NCI-H524 (cell line): ENCODE data around the gene ZBTB49.

Experiments
- DNase-seq, 2 experiments: peaks; one replicate each; lab custom pipeline; 2025; lab: John Stamatoyannopoulos, UW

Gene ZBTB49

DNA sequence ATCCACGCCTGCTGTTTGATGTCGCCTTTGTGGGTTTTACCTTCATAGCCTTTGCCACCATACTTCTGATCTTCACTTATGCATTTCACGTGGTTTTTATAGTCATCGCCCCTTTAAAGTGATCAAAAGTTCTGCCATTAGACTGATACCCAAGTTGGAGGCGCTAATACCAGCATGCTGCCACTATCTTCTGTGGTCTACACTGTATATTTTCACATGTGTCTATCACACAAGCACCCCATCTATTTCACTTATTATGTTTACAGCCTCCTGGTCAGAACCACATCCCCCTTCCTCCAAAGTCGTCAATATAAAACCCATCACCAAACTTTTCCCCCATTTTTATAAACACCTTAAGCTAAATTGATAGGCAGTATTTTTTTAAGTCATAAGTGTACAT lies 8.3 kb upstream of the ZBTB49 start:
- DNase-seq = no peak

DNA sequence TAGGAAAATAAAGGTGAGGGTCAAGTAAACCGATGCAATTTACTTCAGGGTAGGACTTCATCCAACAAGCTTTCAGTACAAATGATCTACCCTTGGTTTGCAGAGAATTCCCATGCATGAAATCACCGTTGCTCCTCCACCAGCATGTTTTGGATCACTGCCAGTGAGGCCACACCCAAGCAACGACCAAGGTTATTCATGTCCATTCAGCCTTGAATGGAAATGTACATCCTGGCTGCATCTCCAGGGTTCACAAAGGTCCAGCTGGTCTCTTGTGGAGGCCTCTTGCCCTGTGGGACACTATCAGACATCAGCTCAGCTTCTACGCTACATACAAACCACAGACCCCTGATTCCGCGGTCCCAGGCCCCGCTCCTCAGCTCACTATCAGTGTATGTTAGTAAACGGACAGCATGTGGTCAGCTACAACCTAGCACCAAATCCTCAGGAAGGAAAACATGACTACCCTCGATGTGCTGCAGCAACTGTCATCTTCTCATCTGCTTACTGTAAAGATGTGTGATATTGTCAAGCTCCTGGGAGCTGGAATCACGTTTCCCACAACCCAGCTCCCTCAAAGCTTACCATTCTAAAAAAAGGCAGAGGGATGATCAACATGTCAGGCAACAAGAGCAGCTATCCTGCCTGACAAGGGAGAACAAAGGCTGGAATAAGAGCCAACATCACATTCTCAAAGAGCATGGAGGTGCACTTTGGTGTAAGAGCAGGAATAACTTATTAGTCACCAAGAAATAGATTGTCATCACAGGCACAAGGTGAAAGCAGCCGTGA lies 5.0 kb upstream of the ZBTB49 start:
- DNase-seq = no peak

DNA sequence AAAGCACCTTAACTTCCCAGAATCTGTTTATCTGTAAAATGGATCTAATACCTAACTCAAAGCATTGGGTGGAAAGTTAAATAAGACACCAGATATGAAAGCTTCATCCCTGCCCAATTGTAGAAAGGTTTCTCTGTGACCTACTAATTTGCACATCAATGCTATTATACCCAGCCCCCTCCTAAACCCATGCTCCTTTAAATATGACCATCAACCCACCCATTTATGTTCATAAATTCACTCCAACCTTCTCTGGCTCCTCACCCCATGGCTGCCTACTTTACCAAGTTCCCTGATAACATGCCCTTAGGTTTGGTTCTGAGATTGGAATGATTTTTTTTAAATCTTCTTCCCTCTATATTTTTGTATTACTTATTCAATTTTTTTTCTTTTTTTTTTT lies 2.0 kb upstream of the ZBTB49 start:
- DNase-seq = no peak

DNA sequence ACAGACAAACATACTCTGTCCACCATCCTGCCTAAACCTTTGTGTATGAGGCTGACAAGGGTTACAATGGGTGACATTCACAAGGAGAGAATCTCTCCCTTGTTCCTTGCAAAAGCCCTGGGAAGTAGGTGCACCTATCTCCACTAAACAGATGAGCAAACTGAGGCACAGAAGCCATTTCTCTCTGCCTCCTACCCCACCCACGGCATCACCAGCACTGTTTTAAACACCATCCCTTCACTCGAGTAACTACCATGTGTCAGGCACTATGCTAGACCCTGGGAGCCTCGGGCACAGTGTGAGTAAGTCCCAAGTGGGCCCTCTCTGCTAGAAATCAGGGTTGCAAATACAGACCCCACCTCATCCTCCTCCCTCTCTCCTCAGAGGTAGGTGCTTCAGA lies 996 bp upstream of the ZBTB49 start:
- no peak for DNase-seq

DNA sequence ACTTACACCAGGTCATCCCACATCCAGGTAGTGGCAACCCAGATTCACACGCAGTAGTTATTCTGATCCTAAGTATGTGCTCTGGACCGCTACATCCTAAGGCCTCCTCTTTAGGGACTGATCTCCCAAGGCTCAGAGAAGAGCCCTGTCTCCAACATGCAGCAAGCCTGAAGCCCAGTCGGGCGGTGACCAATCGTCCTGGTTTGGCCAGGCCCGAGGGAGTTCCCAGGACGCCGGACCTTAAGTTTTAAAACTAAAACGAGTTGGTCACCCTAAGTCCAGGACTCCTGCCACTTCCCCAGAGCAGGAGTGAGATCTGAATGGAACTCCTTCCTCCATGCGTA lies 482 bp upstream of the ZBTB49 start:
- DNase-seq = no peak

DNA sequence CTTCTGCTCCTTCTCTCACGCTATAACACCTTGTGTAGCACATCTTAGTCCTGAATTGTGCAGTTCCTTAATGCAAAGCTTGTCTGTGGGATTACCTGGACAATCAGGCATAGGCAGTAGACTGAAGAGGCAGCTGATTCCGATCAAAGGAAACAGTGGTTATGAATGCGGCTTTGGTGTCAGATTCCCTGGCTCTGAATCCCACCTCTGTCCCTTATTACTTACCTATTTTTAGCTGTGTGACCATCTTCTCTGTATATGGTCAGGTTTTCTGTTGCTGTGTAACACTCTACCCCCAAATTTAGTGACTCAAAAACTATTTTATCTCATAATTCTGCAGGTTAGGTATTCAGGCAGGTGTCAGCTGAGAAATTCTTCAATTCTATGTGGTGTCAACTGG lies 3.2 kb downstream of the ZBTB49 start:
- no peak for DNase-seq

DNA sequence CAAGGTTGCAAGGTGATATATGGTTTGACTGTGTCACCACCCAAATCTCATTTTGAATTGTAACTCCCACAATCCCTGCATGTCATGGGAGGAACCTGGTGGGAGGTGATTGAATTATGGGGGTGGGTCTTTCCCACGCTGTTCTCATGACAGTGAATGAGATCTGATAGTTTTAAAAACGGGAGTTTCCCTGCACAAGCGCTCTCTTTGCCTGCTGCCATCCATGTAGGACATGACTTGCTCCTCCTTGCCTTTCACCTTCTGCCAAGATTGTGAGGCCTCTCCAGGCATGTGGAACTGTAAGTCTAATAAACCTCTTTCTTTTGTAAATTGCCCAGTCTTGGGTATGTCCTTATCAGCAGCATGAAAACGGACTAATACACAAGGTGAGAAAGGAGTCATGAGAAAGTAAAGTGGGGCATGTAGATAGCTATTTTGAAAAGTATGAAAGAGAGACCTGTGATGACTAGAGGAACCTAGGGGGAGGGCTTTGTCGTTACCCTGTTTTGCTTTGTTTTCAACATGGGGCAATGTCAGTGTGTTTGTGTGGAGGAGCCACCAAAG lies 6.3 kb downstream of the ZBTB49 start:
- DNase-seq = no peak

DNA sequence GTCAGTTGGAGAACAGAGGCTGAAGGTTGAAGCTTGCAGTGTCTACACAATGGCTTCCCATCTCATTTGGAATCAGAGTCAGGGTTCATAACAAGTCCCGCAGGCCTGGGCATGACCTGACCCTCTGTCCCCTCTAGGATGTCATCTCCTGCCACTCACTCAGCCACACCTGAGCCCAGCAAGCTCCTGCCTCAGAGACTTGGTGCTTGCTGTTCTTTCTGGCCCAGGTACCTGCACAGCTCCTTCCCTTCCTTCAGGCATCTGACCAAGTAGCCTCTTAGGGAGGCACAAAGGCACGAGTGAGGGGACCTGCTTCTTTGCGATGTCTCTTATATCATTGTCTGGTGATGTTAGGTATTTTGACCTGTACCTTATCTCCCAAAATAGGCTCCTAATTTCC lies 9.0 kb downstream of the ZBTB49 start:
- DNase-seq = no peak

DNA sequence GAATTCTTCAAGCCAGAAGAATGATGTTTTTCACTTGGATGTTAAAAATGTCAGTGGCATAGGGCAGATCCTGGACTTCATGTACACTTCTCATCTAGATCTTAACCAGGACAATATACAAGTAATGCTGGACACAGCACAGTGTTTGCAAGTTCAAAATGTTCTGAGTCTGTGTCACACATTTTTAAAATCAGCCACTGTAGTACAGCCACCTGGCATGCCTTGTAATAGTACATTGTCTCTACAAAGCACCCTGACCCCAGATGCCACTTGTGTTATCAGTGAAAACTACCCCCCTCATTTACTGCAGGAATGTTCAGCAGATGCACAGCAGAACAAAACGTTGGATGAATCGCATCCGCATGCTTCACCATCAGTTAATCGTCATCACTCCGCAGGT lies 11.9 kb downstream of the ZBTB49 start:
- DNase-seq = no peak

DNA sequence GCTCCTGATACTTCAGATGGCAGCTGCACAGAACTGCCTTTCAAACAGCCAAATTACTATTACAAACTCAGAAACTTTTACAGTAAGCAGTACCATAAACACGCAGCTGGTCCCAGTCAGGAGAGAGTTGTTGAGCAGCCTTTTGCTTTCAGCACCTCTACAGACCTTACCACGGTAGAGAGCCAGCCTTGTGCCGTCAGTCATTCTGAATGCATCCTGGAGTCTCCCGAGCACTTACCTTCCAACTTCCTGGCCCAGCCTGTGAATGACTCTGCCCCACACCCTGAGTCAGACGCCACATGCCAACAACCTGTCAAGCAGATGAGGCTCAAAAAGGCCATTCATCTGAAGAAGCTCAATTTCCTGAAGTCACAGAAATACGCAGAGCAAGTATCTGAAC lies 12.4 kb downstream of the ZBTB49 start:
- DNase-seq = no peak

DNA sequence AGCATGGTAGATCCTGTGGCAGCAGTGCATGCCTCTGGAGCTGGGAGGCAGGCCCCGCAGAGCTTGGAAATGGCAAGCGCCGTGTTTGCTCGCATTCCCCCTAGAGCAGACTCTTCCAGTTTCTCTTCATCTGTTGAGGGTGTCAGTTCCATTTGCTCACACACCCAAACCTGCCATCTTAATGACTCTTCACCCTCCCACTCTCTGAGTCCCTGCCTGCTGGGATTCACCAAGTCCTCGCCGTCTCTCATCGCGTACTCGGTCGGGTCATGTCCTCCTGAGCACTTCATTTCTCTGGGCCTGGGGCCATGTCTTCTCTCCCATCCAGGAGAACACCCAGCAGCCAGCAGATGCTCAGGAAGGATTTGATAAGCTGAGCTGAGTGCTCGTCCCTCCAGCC lies 16.9 kb downstream of the ZBTB49 start:
- no peak for DNase-seq

DNA sequence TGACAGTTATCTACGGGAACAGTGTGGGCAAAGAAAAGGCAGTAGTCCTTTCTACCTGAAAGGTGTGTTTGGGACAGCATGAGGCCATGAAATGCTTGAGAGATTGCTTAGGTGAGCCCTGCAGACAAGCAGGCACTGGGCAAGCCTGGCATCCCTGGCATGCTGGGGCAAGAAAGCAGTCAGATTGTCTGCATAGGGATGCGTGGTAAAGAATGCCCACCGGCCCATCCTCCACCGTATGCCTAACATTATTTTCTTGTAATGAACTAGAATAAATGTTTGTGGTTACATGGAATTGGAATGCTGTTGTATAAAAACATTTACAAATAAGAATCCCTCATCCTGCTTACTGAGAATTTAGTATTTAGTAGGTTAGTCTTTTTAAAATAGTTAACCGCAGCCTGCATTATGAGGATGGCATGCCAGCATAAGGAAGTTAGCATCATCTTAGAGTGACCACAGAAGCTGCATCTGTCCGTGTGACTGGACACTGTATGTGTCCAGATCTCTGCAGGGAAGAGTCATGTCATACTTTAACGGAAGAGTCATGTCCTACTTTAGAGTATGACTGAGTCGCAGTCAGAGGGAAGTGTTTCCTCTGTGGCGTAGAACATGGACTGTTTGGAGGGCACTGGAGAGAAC lies 18.9 kb downstream of the ZBTB49 start:
- no peak for DNase-seq

DNA sequence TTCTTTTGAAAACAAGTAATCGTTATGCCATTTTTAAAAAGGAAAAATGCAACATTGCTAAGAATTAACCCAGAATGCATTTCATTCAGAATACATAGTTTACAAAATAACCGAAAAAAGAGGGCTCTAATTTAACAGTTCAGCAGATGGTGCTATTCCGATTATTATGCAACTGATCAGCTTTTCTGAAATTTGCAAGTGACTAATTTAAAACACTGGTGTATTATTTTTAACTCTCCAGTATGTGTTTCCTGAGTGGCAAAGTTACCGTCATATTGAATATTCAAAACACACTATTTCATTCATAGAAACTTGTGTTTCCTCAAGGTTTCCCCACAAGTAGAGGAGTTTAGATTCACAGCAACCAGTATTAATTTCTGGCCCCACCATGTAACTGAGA lies 21.1 kb downstream of the ZBTB49 start:
- DNase-seq = no peak

DNA sequence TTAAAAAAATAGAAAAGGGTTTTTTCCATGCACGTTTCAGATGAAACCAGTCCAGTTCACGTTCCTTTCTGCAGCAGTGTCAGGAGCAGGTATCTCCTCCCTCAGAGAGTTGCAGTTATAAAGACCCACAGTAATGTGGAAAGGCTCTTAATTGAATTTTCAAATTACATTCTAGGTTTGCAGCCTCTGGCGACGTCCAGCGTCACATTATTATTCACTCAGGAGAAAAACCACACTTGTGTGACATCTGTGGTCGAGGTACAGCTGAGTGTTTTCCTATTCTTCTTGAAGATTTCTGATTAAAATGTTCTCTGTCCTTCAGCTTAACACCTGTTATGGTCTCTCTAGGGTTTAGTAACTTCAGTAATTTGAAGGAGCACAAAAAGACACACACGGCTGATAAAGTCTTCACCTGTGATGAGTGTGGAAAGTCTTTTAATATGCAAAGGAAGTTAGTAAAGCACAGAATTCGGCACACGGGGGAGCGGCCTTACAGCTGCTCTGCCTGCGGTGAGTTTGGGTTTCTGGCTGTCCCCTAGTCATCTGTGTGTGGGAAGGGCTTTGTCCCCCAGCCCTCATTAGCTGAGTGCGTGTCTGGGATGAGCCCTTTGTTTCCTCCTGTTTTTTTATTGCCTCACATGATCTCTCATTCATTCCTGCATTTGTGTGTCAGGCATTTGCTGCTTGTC lies 25.6 kb downstream of the ZBTB49 start:
- no peak for DNase-seq

DNA sequence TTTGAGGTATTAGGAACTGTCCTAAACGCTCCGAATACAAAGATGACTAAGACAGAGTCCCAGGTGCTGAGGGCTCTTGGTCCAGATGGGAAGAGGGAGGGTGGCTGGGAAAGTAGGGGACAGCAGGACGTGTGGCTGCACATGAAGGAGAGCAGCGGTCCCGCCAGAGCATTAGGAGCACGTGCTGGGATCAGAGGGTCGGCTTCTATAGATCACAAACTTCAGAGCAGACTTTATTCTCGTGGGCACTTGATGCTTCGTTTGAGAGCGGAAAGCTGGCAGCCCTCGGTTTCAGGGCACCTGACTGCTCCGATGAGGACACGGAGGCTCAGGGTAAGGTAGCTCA lies 26.1 kb downstream of the ZBTB49 start:
- DNase-seq = no peak

DNA sequence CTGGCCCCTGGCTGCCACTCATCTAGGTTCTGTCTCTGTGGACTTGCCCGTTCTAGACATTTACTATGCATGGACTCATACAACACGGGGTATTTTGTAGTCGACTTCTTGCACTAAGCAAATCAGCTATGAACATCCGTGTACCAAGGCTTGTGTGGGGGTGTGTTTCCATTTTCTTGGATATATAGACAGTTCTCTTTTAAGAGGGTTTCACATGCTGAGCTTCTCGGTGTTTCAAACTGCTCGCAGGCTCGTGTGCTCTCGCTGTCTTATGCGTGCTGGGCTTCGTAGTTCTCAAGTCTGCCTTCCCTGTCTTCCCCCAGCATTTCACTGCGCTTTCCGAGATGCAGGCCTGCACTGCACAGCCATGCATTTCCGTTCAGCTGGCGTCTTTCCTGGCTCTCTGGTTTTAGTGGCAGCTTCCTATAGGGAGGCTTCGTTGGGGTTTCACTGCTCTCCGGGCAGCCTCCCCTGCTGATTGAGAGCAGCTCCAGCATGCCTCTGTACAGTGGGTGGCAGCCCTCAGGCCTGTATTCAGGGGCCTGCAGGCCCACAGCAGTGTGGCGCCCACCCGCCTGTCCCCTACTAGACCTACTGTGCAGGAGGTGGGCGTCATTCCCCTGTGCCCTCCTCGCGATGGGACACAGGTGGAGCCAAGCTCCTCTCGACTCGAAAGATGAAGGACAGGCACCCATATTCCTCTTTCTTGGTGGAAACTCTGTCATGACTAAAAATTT lies 27.6 kb downstream of the ZBTB49 start:
- DNase-seq = no peak

DNA sequence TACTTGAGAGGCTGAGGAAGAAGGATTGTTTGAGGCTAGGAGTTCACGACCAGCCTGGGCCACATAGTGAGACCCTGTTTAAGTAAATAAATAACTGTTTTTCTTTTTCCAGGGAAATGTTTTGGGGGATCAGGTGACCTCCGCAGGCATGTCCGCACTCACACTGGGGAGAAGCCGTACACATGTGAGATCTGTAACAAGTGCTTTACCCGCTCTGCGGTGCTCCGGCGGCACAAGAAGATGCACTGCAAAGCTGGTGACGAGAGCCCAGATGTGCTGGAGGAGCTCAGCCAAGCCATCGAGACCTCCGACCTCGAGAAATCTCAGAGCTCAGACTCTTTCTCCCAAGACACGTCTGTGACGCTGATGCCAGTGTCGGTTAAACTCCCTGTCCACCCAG lies 30.5 kb downstream of the ZBTB49 start:
- DNase-seq = no peak

DNA sequence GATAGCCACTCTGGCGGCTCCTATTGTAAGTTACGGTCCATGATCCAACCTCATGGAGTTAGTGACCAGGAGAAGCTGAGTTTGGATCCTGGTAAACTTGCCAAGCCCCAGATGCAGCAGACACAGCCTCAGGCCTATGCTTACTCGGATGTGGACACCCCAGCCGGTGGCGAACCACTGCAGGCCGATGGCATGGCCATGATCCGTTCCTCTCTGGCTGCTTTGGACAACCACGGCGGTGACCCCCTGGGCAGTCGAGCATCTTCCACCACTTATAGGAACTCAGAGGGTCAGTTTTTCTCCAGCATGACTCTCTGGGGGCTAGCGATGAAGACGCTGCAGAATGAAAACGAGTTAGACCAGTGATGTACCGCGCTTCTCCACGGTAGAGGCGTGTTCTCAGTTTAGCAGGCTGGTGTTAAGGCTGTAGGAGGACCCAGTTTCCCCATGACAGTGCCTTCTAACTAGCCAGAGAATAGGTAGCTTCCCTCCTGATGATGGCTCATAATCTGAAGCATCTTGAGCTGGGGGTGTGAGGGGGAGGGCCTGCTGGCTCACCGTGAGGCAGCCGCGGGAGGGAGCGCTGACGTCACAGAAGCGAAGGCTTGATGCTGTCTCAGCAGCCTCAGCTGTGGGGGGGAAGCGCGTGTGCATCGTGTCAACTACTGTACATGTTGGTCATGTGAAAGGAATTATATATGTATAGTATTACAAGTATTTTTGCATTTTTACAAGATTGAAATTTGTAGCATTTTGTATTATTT lies 31.1 kb downstream of the ZBTB49 start:
- no peak for DNase-seq

DNA sequence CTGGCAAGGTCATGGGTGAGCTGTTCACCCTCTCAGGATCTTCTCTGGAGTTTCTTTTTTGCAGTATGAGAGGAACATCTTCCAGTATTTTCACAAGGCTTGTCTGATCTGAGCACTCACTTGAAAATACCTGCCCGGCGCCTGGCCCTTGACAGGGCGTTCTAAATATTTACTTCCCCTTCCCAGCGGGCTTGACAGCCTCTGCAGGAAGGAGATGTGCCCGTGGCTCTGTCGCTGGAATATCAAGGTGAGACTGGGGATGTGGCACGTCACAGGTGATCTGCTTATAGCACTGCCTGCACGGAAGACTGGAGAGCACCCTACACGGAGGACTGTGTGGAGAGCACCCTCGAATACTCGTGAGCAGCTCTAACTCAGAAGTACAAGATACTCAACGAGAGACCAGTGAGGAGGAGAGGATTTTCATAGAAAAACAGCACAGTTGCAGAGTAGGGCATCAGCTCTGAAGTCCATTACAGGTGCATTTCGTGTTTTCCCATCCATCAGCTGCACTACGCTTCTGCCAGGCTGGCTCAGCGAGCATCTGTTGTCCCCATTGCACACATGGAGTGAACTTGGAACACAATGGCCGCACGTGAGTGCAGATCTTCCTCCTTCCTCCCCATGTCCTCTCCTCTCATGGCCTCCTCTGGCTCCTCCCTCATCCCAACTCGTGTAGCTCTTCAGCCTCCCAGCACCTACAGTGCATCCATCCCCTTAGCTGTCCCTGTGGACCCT lies 32.1 kb downstream of the ZBTB49 start:
- no peak for DNase-seq

DNA sequence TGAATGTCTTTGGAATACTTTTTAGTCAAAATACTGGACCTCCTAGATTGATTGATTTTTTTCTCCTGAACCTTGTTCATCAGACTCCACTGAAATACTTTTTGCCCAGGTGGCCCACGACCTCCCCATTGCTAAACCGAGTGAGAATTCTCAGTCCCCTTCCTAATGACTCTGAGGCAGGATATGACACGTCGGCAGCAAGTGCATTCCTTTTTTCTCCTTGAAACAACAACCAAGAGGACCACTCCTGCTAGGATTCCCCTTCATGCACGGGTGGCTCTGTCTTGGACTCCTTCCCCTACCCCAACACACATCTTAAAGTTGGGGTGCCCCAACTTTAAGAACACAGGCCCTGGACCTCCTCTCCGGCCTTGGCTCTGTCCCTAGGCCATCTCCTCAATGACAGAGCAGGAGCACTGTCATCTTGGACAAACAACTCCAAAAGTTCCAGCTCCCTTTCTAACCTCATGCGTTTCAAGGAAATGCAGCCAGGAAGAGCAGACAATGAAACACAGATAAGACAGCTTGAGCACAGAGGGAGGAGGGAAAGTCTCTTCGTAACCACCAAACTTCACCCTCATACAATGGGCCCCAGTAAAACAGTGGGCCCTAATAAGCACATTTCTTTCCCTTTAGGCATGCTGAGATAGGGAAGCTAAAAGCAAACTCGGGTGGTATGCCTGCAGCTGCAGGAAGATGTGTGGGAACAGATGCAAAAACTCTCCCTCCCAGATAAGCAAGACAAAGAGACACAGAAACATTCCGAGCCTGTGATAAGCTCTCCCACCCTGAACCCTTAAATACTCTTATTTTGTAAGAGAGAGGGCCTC lies 33.9 kb downstream of the ZBTB49 start:
- DNase-seq = no peak
